Measurements from ENCODE around the gene MOB2.
"Not testable (repeated sequence)": the region's sequence is repeated elsewhere in the genome, so short reads cannot be mapped to it uniquely, and the experiment has no call there.

MOB2 gene

GRCh38 chr11:1517117-1518005 is 30.8 kb upstream of the MOB2 start:
- no peak for DNase-seq

- peak in 1 of 2 experiments; percentile 34 for DNase-seq
Observed at GRCh38 chr11:1516273-1517067, 29.9 kb upstream of the MOB2 start.

DNA sequence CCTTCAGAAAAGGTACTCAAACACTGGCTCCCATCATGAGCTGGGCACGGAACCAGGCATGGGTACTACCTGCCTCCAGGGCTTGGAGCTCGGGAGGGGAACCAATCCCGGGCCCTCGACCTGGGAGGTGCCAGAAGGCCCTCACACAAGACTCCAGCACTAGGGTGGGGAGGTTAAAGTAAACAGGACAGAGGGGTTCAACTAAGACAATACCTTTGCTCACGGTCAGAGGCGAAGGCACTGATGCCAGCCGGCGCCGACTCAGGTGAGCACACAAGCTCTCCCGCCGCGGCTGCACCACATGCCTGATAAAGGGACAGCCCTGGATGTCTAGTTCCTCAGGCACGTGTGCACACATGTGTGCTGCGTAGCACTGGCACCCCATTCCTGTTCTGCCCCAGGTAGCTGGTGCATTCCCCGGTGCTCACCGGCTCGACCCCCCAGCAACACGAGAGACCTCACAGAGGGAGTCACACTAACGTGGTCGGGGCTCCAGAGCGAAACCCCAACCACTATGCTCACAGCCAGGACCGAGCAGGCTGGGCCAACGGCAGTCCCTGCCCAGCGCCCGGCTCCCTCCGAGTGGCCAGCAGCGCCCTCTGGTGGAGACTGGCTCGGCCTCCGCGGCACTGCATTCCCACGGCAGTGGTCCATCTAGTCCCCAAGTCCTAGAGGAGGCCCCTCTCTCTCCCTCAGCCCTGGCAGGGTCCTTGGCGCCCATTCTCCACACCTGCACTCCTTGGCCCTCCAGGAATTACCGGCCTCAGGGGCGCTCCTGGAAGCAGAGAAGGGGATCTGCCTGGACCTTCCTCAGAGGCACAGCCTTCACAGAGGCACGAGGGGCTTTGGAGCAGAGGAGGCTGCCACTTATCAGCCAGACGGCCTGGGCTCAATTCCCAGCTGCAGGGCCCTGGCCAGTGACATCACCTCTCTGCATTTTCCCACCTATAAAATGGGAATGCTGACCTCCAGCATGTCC is 28.8 kb upstream of the MOB2 start:
- DNase-seq = peak; percentile 87

DNA sequence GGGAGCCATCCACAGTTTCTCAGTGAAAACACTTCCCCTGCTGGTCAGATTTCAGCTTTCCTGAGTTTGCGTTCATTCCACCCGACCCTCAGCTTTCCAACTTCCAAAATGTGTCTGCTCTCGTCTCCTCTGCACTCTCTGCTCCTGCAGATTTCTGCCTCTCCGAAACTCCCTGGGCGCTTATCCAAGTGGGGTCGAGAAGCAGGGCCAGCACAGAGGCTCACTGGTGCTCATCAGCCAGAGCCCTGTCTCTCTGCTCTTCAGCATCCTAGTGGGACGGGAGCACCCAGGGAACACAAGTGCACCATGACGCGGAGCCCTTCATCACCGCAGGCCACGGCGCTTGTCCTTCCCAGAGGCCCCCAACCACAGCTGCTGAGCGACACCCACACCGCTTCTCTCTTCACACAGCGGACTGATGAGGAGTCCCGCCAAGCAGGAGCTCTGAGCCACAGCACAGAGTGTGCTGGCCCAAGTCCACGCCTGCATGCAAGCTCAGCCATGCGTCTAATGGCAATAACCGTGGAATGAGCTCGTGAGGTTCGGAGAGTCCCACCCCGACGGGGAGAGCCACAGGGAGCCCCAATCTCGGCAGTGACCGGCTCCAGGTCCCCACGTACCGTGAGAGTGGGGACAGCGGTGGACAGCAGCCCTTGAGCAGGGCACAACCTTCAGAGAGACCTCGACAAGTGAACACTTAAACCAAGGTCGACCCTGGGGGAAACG is 27.9 kb upstream of the MOB2 start:
- DNase-seq = no peak

- no peak for DNase-seq
Observed at GRCh38 chr11:1513326-1514296, 27.0 kb upstream of the MOB2 start.

- DNase-seq = not testable (repeated sequence)
Observed at GRCh38 chr11:1512531-1513258, 26.1 kb upstream of the MOB2 start.

- DNase-seq = no peak
Observed at GRCh38 chr11:1511937-1512496, 25.4 kb upstream of the MOB2 start.

GRCh38 chr11:1510928-1511327 is 24.3 kb upstream of the MOB2 start:
- DNase-seq = no peak

GRCh38 chr11:1510351-1510750 is 23.8 kb upstream of the MOB2 start:
- DNase-seq = not testable (repeated sequence)

- DNase-seq = no peak
Observed at GRCh38 chr11:1509626-1510255, 23.2 kb upstream of the MOB2 start.

- no peak for DNase-seq
Observed at GRCh38 chr11:1508986-1509385, 22.4 kb upstream of the MOB2 start.

GRCh38 chr11:1508491-1508891 is 21.9 kb upstream of the MOB2 start:
- DNase-seq = no peak

DNA sequence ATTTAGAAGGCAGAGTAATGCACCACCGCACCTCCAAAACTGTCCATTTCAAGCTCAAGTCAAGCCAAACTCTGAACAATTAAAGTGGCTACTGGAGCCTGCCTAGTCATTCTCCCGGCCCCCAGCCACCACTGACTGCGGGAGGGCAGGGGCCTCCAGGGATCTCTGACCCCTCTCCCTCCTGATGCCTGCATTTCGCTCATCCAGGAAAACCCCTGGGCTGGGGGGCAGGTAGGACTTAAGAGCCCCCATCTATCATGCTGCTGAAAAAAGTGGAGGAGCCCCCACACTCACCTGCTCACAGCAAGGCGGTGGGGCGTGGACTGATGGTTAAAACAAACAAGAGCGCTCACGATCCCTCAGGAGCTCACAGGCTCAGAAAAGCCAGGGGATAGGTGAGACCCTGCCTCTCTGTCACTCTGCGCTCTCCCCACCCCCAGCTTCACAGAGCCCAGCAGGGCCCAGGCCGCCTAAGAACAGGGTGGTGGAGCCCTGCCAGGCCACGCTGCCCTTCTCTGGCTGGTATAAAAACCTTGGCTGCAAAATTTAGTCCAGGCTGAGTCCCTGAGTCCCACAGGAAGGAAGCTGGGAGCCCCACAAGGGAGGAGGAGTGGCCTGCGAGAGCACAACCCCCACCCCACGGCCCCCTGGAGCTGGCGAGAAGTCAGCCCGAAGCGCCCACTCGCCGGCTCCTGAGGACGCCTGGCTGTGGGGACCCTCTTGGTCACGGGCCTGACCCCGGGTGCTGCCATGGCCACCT is 21.0 kb upstream of the MOB2 start:
- DNase-seq = no peak

DNA sequence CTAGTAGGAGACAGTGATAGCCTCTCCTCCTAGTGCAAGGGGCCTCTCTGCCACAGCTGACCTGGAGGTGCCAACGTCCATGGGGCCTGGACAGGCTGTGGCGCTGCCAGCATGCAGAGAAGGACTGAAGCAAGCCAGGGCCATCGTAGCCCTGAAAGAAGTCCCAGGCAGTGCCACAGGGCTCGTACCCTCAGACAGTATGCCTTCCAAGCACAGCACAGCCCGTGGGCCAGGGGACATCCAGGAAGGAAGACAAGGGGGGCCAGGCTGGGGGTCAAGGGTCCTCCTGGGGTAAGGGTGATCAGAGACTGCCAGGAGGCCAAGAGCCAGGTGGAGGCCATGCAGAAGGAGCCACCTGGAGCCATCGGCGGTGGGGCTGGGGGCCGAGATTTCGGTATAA is 20.4 kb upstream of the MOB2 start:
- no peak for DNase-seq

DNA sequence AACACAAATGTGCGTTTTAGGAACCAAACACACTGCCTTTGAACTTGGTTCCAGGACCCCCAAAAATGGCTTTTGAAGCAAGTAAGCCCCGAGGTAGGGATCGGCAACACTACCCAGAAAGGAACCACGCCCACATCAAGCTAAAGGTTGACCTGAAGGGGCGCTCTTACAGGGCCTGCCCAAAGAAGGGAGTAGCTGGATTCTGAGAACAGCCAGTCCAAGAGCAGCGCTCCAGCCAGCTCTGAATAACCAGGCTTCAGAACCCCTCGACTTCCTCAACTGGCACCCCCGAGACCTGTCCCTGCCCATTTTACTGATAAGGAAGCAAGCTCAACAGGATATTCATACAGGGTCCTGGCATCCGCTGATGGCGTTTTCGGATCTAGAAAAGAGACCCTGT is 18.9 kb upstream of the MOB2 start:
- DNase-seq = no peak

DNA sequence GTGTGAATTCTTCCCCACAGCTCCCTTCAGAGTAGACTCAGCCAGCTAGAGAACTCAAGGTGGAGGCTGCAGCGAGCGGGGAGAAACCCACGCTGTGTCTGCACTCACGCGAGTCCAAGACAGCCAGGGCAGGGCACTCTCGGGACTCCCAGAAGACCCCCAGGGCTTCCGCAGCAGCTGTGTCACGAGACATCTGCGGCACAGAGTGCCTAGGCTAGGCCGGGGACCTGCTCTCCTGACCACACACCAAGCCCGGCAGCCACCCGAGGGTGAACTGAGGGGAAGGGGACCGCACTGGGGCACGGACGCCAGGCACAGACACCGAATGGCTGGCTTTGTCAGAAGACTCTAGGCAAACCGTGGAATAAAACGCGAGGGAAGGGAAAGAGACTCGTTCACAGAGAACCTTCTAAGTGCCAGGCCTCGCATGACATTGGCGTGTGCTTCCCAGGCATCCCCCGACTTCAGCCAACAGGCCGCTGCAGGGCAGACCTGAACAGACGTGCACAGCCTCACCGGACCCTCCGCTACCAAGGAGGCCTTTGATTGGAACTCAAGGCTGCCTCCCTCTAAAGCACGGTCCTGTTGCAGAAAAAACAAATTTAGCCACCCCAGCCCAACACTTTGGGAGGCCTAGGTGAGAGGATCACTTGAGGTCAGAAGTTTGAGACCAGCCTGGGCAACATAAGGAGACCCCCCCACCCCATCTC is 18.2 kb upstream of the MOB2 start:
- no peak for DNase-seq

- DNase-seq = no peak
Observed at GRCh38 chr11:1504138-1504537, 17.6 kb upstream of the MOB2 start.

- DNase-seq = no peak
Observed at GRCh38 chr11:1503708-1504104, 17.1 kb upstream of the MOB2 start.

Data from activated T-cell treated with anti-CD3 and anti-CD28 coated beads, Interleukin-2, amount 50 U/mL, for 48 hours (primary cell).